HL-60 (cell line): ENCODE data around the gene SPACA1.

Experiments used
- CTCF ChIP-seq: IDR thresholded peaks from one replicate; pipeline ENCODE4 v1.5.1; 2011; ENCODE audit warnings: low read length, control low read depth, inconsistent platforms; ENCODE audit not compliant: insufficient read depth
- GABPA ChIP-seq: IDR thresholded peaks from 2 replicates; pipeline ENCODE4 v1.6.1; 2012; ENCODE audit warnings: low read depth
- POLR2AphosphoS5 ChIP-seq: IDR thresholded peaks from 2 replicates; pipeline ENCODE4 v1.6.1; 2012; ENCODE audit warnings: low read depth

- TF ChIP-seq POLR2AphosphoS5 (no peak), CTCF (no peak), GABPA (no peak)
Measured at GRCh38 chr6:88114838-88115237, 67.2 kb downstream of the SPACA1 start.
